GM18951 (cell line): ENCODE data around the gene CLDN16.

Source experiments
- POLR2A ChIP-seq: IDR thresholded peaks from 4 replicates; pipeline ENCODE4 v1.6.1; 2011; ENCODE audit warnings: mild to moderate bottlenecking; ENCODE audit not compliant: insufficient read length, insufficient read depth; ENCODE audit errors: extremely low read depth
- in situ Hi-C: fragments of 300-500 bp; cut with MboI; formaldehyde crosslinking; loops from one replicate; pipeline ENCODE4 v1.12.0; 2022; ENCODE audit warnings: low sequenced_read_pairs, mixed read lengths, inconsistent platforms; ENCODE audit not compliant: unreplicated experiment

CLDN16 gene

DNA sequence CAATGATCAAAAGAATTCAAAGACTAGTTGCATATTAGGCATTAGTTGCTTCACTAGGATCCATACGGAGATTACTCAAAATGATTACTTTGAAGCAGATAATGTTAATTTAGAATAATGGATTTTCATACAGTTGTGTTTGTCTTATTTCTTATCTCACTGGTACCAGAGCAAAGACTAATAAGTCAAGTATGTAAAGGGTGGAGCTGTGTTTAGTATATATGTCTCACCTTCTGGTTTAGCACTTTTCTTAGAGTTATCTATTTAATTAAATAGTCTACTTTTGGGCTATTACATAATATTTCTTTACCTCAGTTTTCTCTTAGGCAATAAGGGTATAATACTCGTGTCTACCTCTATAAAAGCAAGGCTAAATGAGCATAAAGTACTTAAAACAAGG lies 42.9 kb downstream of the CLDN16 start:
- in situ Hi-C loops, result no loop called here
- no peak for TF ChIP-seq POLR2A

DNA sequence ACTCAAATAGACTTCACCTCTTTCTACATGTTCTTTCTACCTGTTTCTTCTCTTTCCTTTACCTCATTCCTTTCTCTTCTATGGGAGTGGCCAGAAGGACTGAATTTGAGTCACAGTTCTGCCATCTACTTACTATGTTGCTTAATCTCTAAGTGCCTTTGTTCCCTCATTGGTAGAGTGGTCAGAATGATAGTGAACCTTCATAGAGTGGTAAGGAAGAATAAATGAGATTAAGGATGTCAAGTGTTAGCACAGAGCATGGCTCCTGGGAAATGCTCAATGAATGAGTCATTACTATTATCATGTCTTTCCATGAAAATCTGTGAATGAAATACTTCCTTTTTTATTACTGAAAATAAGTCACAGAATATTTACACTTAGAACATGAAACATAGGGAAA lies 44.3 kb downstream of the CLDN16 start:
- TF ChIP-seq POLR2A, result no peak
- in situ Hi-C loops, result no loop called here

DNA sequence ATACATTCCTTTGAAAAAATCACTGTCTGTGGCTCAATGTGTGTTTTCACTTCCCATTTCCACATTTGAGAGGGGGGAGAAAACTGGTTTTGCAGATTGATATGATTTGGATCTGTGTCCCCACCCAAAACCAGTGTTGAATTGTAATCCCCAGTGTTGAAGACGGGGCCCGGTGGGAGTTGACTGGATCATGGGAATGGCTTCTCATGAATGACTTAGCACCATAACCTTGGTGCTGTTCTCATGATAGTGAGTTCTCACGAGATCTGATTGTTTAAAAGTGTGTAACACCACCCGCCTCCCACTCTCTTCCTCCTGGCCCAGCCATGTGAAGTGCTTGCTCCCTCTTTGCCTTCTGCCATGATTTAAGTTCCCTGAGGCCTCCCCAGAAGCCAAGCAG lies 45.7 kb downstream of the CLDN16 start:
- in situ Hi-C loops, result no loop called here
- no peak for TF ChIP-seq POLR2A

- no peak for TF ChIP-seq POLR2A
- in situ Hi-C loops, result no loop called here
These were observed 47.7 kb downstream of the CLDN16 start for GRCh38 chr3:190435618-190436017.

DNA sequence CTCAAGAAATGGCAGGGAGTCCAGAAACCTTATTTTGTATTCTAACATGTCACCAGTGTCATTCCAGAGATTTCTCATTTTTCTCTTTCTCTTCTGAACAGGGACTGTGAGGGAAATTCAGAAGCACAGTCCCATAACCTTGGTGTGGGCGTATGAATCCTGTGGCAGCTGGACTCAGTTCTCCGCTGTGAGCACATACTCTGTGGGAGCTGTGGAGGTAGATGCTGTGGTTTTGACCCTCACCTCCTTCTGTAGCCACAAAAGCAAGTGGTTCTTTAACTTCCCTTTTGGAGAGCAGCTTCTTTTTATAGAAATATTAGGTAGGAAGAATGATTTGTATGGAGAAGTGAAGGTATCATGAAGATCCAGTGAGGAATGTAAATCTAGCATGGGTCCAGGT lies 48.4 kb downstream of the CLDN16 start:
- no peak for TF ChIP-seq POLR2A
- in situ Hi-C loops, result no loop called here

DNA sequence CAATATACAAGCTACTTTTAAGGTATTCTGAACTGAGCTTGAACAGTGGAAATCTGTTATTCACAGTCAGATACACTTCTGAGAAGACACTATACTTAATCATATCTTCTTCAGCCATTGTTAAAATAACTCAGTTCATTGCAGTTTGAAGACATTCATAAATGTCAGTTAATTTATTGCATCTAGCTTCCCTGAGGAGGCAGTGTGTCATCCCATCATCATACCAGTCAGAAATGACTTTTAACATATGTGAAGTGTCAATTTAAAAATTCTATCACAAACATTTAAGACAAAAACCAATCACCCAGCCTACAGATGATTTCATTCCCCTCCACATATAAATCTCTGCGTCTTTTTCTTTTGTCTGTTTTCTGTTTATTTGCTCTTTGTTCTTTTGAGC lies 54.3 kb downstream of the CLDN16 start:
- in situ Hi-C loops, result no loop called here
- no peak for TF ChIP-seq POLR2A

- in situ Hi-C loops, result no loop called here
- TF ChIP-seq POLR2A, result no peak
These were observed 55.3 kb downstream of the CLDN16 start for GRCh38 chr3:190443257-190443656.

DNA sequence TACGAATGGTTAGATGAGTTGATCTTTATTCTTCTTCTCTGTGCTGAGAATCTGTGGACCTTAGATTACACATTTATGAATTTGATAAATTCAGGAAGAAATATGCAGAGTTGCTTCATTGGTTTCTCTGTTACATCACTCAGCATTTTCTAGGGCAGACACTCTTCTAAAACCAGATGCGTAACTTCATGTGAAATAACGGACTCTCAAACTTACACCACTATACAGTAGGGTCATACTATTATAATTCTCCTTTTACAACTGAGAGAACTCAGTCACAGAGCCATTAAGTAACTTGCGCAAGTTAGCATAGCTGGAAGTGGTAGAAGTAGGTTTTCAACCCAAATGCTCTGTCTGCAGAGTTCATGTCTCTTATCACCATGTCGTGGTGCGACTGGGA lies 56.0 kb downstream of the CLDN16 start:
- TF ChIP-seq POLR2A, result no peak
- in situ Hi-C loops, result no loop called here

- no peak for TF ChIP-seq POLR2A
These were observed 56.7 kb downstream of the CLDN16 start for GRCh38 chr3:190444576-190445145.

GRCh38 chr3:190446573-190447279 lies 58.8 kb downstream of the CLDN16 start:
- in situ Hi-C loops, result no loop called here
- TF ChIP-seq POLR2A, result no peak

More at GRCh38 chr3:190444576-190445145, 56.7 kb downstream of the CLDN16 start:
- in situ Hi-C loops, result no loop called here

GRCh38 chr3:190448256-190448655 lies 60.3 kb downstream of the CLDN16 start:
- in situ Hi-C loops, result no loop called here
- no peak for TF ChIP-seq POLR2A

GRCh38 chr3:190449801-190450200 lies 61.8 kb downstream of the CLDN16 start, which contains the start of gene TMEM207:
TMEM207 (minus strand) TSS chr3:190449901; CDS start chr3:190449809, 92 bp downstream.
- no peak for TF ChIP-seq POLR2A
- in situ Hi-C loops, result no loop called here

- in situ Hi-C loops, result no loop called here
- no peak for TF ChIP-seq POLR2A
These were observed 67.9 kb downstream of the CLDN16 start for GRCh38 chr3:190455828-190456227.

- no peak for TF ChIP-seq POLR2A
- in situ Hi-C loops, result no loop called here
These were observed 68.8 kb downstream of the CLDN16 start for GRCh38 chr3:190456770-190457169.

GRCh38 chr3:190458040-190458439 lies 70.1 kb downstream of the CLDN16 start:
- in situ Hi-C loops, result no loop called here
- no peak for TF ChIP-seq POLR2A
